H1 (cell line): ENCODE data around the gene FMNL2. TPM values are rescaled to one million over a fixed set of nuclear protein-coding genes. Genes with fewer than 3 reads are reported as not detected.

Experiments
- CTCF ChIA-PET: fragments of 300-600 bp; sonication (Branson Sonifier 250); formaldehyde crosslinking; loops from one replicate; lab custom pipeline; 2021; ENCODE audit not compliant: partially characterized antibody; lab: Charles Lee
- POLR2A ChIA-PET: fragments of 300-600 bp; sonication (Branson Sonifier 250); formaldehyde crosslinking; loops from one replicate; lab custom pipeline; 2021; ENCODE audit warnings: inconsistent platforms; ENCODE audit not compliant: partially characterized antibody; lab: Charles Lee
- DNase-seq, 2 experiments: peaks; one replicate each; pipeline versions ENCODE4 v3.0.0 to v3.0.0-alpha.2; 2010 to 2022; ENCODE audit warnings: low spot score in 2 of 2, low read depth in 1 of 2, mixed read lengths in 1 of 2
- FAIRE-seq: peaks from 2 replicates; lab custom pipeline; 2011; peaks lifted over from hg19 to GRCh38; lab: Jason Lieb, UNC
- H2AFZ ChIP-seq: 2 replicates; pipeline ENCODE4 v1.8.1; 2012; ENCODE audit warnings: low read length, inconsistent platforms
- H2AK5ac ChIP-seq: 2 replicates; pipeline ENCODE4 v1.6.1; 2013; ENCODE audit warnings: low read depth, low read length
- H2BK120ac ChIP-seq: replicated peaks from 2 replicates; pipeline ENCODE3; 2013; ENCODE audit warnings: low read depth, low read length, inconsistent platforms
- H2BK12ac ChIP-seq: 2 replicates; pipeline ENCODE4 v1.6.1; 2013; ENCODE audit warnings: low read depth, low read length
- H2BK15ac ChIP-seq: 2 replicates; pipeline ENCODE4 v1.6.1; 2013; ENCODE audit warnings: low read length
- H2BK20ac ChIP-seq: 2 replicates; pipeline ENCODE4 v1.6.1; 2013; ENCODE audit warnings: low read length
- H2BK5ac ChIP-seq: 2 replicates; pipeline ENCODE4 v1.6.1; 2013; ENCODE audit warnings: low read depth, low read length
- H3K14ac ChIP-seq: 2 replicates; pipeline ENCODE4 v1.6.1; 2013; ENCODE audit warnings: inconsistent platforms; ENCODE audit not compliant: insufficient read length
- H3K18ac ChIP-seq: 2 replicates; pipeline ENCODE4 v1.6.1; 2013; ENCODE audit warnings: low read length; ENCODE audit errors: extremely low read depth
- H3K23ac ChIP-seq: 2 replicates; pipeline ENCODE4 v1.6.1; 2013; ENCODE audit warnings: inconsistent platforms; ENCODE audit not compliant: insufficient read length
- H3K23me2 ChIP-seq: 2 replicates; pipeline ENCODE4 v1.6.1; 2013; ENCODE audit warnings: low read depth, low read length
- H3K27ac ChIP-seq: 2 replicates; pipeline ENCODE4 v1.6.1; 2011; ENCODE audit warnings: low read depth, low read length, inconsistent platforms
- H3K27me3 ChIP-seq, 4 experiments: replicated peaks in 1 of 4; 1 replicate in 1 of 4; 2 replicates in 3 of 4; pipeline versions ENCODE4 v1.6.1 to v1.8.1; 2011 to 2013; ENCODE audit warnings: low read length in 3 of 4, mild to moderate bottlenecking in 3 of 4, inconsistent platforms in 2 of 4, mixed read lengths in 2 of 4, moderate library complexity in 1 of 4; ENCODE audit not compliant: control insufficient read depth in 3 of 4, insufficient read depth in 3 of 4; ENCODE audit errors: extremely low read depth in 1 of 4
- H3K36me3 ChIP-seq, 4 experiments: 2 replicates each; pipeline versions ENCODE4 v1.6.1 to v1.8.1; 2011 to 2013; ENCODE audit warnings: mild to moderate bottlenecking in 4 of 4, low read length in 3 of 4, moderate library complexity in 2 of 4, control low read depth in 1 of 4, inconsistent platforms in 1 of 4; ENCODE audit not compliant: insufficient read depth in 4 of 4, control insufficient read depth in 2 of 4
- H3K4ac ChIP-seq: replicated peaks from 2 replicates; pipeline ENCODE3; 2013; ENCODE audit warnings: low read length, low read depth, mixed read lengths, inconsistent platforms; ENCODE audit not compliant: insufficient read length
- H3K4me1 ChIP-seq, 4 experiments: replicated peaks in 1 of 4; 1 replicate in 1 of 4; 2 replicates in 3 of 4; pipeline versions ENCODE4 v1.6.1 to v1.8.1; 2011 to 2013; ENCODE audit warnings: low read length in 3 of 4, inconsistent platforms in 2 of 4, mixed read lengths in 1 of 4; ENCODE audit not compliant: insufficient read depth in 4 of 4, control insufficient read depth in 3 of 4
- H3K4me2 ChIP-seq, 2 experiments: 2 replicates each; pipeline versions ENCODE4 v1.6.1 to v1.8.1; 2011 to 2013; ENCODE audit warnings: low read depth in 2 of 2, low read length in 2 of 2, control low read depth in 1 of 2, inconsistent platforms in 1 of 2, mild to moderate bottlenecking in 1 of 2; ENCODE audit not compliant: insufficient read depth in 1 of 2
- H3K4me3 ChIP-seq, 4 experiments: fragments of 200-600, 300-600 bp in 1 of 4; sonication (generic), shearing (Covaris generic), sonication (Bioruptor Twin) in 1 of 4; 2 replicates each; pipeline versions ENCODE4 v1.5.1 to v1.8.1; 2011 to 2016; ENCODE audit warnings: low read length in 4 of 4, low read depth in 3 of 4, control low read depth in 2 of 4, inconsistent platforms in 2 of 4, mild to moderate bottlenecking in 2 of 4, mixed read lengths in 1 of 4, moderate library complexity in 1 of 4; ENCODE audit not compliant: insufficient read depth in 2 of 4; ENCODE audit errors: extremely low read depth in 1 of 4
- H3K56ac ChIP-seq: replicated peaks from 2 replicates; pipeline ENCODE3; 2013; ENCODE audit warnings: low read depth, mild to moderate bottlenecking, mixed read lengths, low read length, inconsistent platforms; ENCODE audit not compliant: insufficient read length
- H3K79me1 ChIP-seq: 2 replicates; pipeline ENCODE4 v1.6.1; 2013; ENCODE audit warnings: low read depth, low read length, control low read depth
- H3K79me2 ChIP-seq, 2 experiments: 2 replicates each; pipeline versions ENCODE4 v1.6.1 to v1.8.1; 2012 to 2013; ENCODE audit warnings: low read length in 2 of 2, mild to moderate bottlenecking in 2 of 2, inconsistent platforms in 1 of 2; ENCODE audit not compliant: insufficient read depth in 2 of 2, control insufficient read depth in 1 of 2
- H3K9ac ChIP-seq, 4 experiments: replicated peaks in 1 of 4; 1 replicate in 1 of 4; 2 replicates in 3 of 4; pipeline versions ENCODE4 v1.6.1 to v1.8.1; 2011 to 2013; ENCODE audit warnings: low read depth in 3 of 4, low read length in 3 of 4, control low read depth in 2 of 4, mild to moderate bottlenecking in 2 of 4, moderate library complexity in 2 of 4, inconsistent platforms in 1 of 4; ENCODE audit errors: extremely low read depth in 1 of 4
- H3K9me3 ChIP-seq, 2 experiments: 2 replicates each; pipeline versions ENCODE4 v1.6.1 to v1.8.1; 2012 to 2013; ENCODE audit warnings: mild to moderate bottlenecking in 2 of 2, moderate library complexity in 2 of 2, control low read depth in 1 of 2, inconsistent platforms in 1 of 2, low read depth in 1 of 2, low read length in 1 of 2, mixed read lengths in 1 of 2; ENCODE audit not compliant: insufficient read depth in 2 of 2
- H4K20me1 ChIP-seq, 2 experiments: replicated peaks in 1 of 2; 2 replicates each; pipeline versions ENCODE3 to v1.8.1; 2011 to 2013; ENCODE audit warnings: inconsistent platforms in 2 of 2, low read length in 2 of 2, mild to moderate bottlenecking in 1 of 2; ENCODE audit not compliant: insufficient read depth in 2 of 2, control insufficient read depth in 1 of 2
- H4K5ac ChIP-seq: 2 replicates; pipeline ENCODE4 v1.6.1; 2013; ENCODE audit warnings: low read length, low read depth, mixed read lengths, inconsistent platforms; ENCODE audit not compliant: insufficient read length
- H4K8ac ChIP-seq: 2 replicates; pipeline ENCODE4 v1.8.0; 2013; ENCODE audit warnings: mild to moderate bottlenecking, moderate library complexity, low read length, inconsistent platforms; ENCODE audit not compliant: insufficient read depth; ENCODE audit errors: extremely low read depth
- H4K91ac ChIP-seq: replicated peaks from 2 replicates; pipeline ENCODE3; 2013; ENCODE audit warnings: low read length, mixed read lengths, inconsistent platforms; ENCODE audit not compliant: insufficient read length
- CBX8 ChIP-seq: fragments of 300-800, 300-1000 bp; sonication (generic); IDR thresholded peaks from 2 replicates; pipeline ENCODE4 v1.7.1; 2016; ENCODE audit warnings: low read depth, low read length, borderline replicate concordance
- CHD2 ChIP-seq: IDR thresholded peaks from 2 replicates; pipeline ENCODE4 v1.6.1; 2012; ENCODE audit warnings: low read length, improper control_type of control experiment
- FOSL1 ChIP-seq: IDR thresholded peaks from 2 replicates; pipeline ENCODE4 v1.6.1; 2011; ENCODE audit warnings: mild to moderate bottlenecking, low read depth, low read length, moderate library complexity; ENCODE audit not compliant: insufficient read depth
- MAX ChIP-seq: IDR thresholded peaks from 2 replicates; pipeline ENCODE4 v1.6.1; 2012; ENCODE audit warnings: inconsistent platforms
- POLR2A ChIP-seq, 2 experiments: IDR thresholded peaks; 1 replicate in 1 of 2; 2 replicates in 1 of 2; pipeline ENCODE4 v1.6.1; 2011; ENCODE audit warnings: low read depth in 2 of 2, low read length in 2 of 2, mild to moderate bottlenecking in 2 of 2; ENCODE audit errors: control extremely low read depth in 1 of 2
- RBBP5 ChIP-seq: IDR thresholded peaks from 2 replicates; pipeline ENCODE4 v1.7.1; 2012; ENCODE audit warnings: low read depth, mild to moderate bottlenecking, inconsistent platforms, low read length, moderate library complexity, borderline replicate concordance
- TAF1 ChIP-seq: IDR thresholded peaks from 2 replicates; pipeline ENCODE4 v1.6.1; 2011; ENCODE audit warnings: mild to moderate bottlenecking, low read depth, low read length
- TCF12 ChIP-seq: IDR thresholded peaks from 2 replicates; pipeline ENCODE4 v1.6.1; 2011; ENCODE audit warnings: low read depth, mild to moderate bottlenecking, low read length
- whole genome bisulfite sequencing, 2 experiments: shearing (Covaris generic) in 1 of 2; methylation state at CpG; one replicate each; pipeline versions ENCODE4 v1.1.6 to v1.1.7; 2013 to 2015; ENCODE audit warnings: low lambda C conversion rate in 2 of 2, mixed read lengths in 2 of 2, inconsistent platforms in 1 of 2, low coverage in 1 of 2, missing lambda C conversion rate in 1 of 2; ENCODE audit not compliant: insufficient replicate concordance in 2 of 2, insufficient coverage in 1 of 2, insufficient read length in 1 of 2; ENCODE audit errors: extremely low coverage in 1 of 2, missing lambda C conversion rate in 1 of 2; 5-methylcytosine and 5-hydroxymethylcytosine counted together
- polyA plus RNA-seq, 7 experiments: library from polyadenylated mRNA; depleted of rRNA in 3 of 7; stranded (reverse) in 5 of 7; unstranded in 2 of 7; fragments of >200 nt in 5 of 7; fragments of 200-250 nt in 2 of 7; gene quantifications; 1 replicate in 5 of 7; 2 replicates in 1 of 7; 4 replicates in 1 of 7; pipeline versions ENCODE4 v1.2.1 to v1.2.3, GENCODE V29; 2011 to 2013; ENCODE audit warnings: missing spikeins in 2 of 7, mixed read lengths in 2 of 7
- total RNA-seq: library from RNA; stranded (reverse); fragmentation: NEBNext Ultra II Directional; extraction: Animal tissue kit (Norgen Biotek cat#: 25700); gene quantifications from 2 replicates; pipeline ENCODE4 v1.2.1, GENCODE V29; 2021

Gene FMNL2
- total and polyA plus RNA-seq, 2 of the 8 experiments (the other 6 are each of a cell fraction or from before 2014, with no cell fraction given) = 15.5 to 45.1 TPM

GRCh38 chr2:152562198-152562884 lies 227.4 kb downstream of the FMNL2 start:
- Histone ChIP-seq H2BK20ac (no peak overlapping the region), H3K4ac (no peak overlapping the region), H3K56ac (no peak overlapping the region), H2BK5ac (no peak overlapping the region), H4K5ac (no peak overlapping the region), H4K20me1 (peaks cover 0 to 1% of the 10 kb centered on the region in 2 experiments), H3K18ac (no peak overlapping the region), H3K27me3 (no peaks in the 10 kb centered on the region), H3K23me2 (no peaks in the 10 kb centered on the region), H3K9me3 (no peaks in the 10 kb centered on the region), H3K79me2 (no peaks in the 10 kb centered on the region; a peak in 1 of 4 replicates), H2BK120ac (no peak overlapping the region), H2BK12ac (no peak overlapping the region), H3K4me1 (peaks cover 0 to 3% (median 1%) of the 10 kb centered on the region in 4 experiments; a peak in 2 of 7 replicates), H2AK5ac (no peak overlapping the region), H3K9ac (no peak overlapping the region), H3K23ac (no peak overlapping the region), H3K79me1 (no peaks in the 10 kb centered on the region), H2AFZ (no peak overlapping the region), H3K4me3 (no peak overlapping the region), H3K27ac (no peak overlapping the region), H3K4me2 (no peak overlapping the region), H4K8ac (no peak overlapping the region), H3K36me3 (peaks cover 0 to 3% (median under 1%) of the 10 kb centered on the region in 4 experiments; a peak in 5 of 8 replicates), H3K14ac (no peak overlapping the region), H4K91ac (no peak overlapping the region), H2BK15ac (no peak overlapping the region)
- DNase-seq (no peak), FAIRE-seq (no peak)
- ChIA-PET POLR2A (interaction anchor here (0.7 kb wide), 1 partner anchor 32 kb away, joined by 3 read pairs; no protein-coding TSS in a partner anchor), CTCF (interaction anchor here (0.6 kb wide), 1 partner anchor 32 kb away, joined by 3 read pairs; no protein-coding TSS in a partner anchor)
- WGBS, 2 experiments = 95% methylated on average over 2 of the region's 2 CpGs; no CpG with 5 or more reads in 1 of the 2 experiments
- TF ChIP-seq CHD2 (no peak), FOSL1 (no peak), RBBP5 (no peak), CBX8 (no peak), POLR2A (IDR thresholded peaks at IDR 0.05; ENCODE audit: control extremely low read depth in 1 of 2, low read depth in 2 of 2, low read length in 2 of 2) (no peak), MAX (no peak), TAF1 (no peak), TCF12 (no peak)
